Effector memory CD4-positive, alpha-beta T cell (primary cell): ENCODE measurements around the gene OPALIN.

Source experiments
- DNase-seq, 3 donors: peaks; one replicate each; pipeline ENCODE4 v3.0.0-alpha.2; 2020
- H3K27ac ChIP-seq: 2 replicates; pipeline ENCODE4 v1.7.0; 2013; ENCODE audit warnings: mild to moderate bottlenecking, low read length, moderate library complexity; ENCODE audit not compliant: insufficient read depth, poor library complexity, severe bottlenecking
- H3K27me3 ChIP-seq: replicated peaks from 2 replicates; pipeline ENCODE4 v1.7.0; 2013; ENCODE audit warnings: mild to moderate bottlenecking, low read length; ENCODE audit not compliant: insufficient read depth, control insufficient read depth, poor library complexity, severe bottlenecking
- H3K36me3 ChIP-seq: 2 replicates; pipeline ENCODE4 v1.7.0; 2013; ENCODE audit warnings: mild to moderate bottlenecking, low read length, moderate library complexity; ENCODE audit not compliant: control insufficient read depth, insufficient read depth
- H3K4me1 ChIP-seq: 2 replicates; pipeline ENCODE4 v1.7.0; 2013; ENCODE audit warnings: low read length, mild to moderate bottlenecking; ENCODE audit not compliant: control insufficient read depth, insufficient read depth, poor library complexity, severe bottlenecking
- H3K4me3 ChIP-seq: 2 replicates; pipeline ENCODE4 v1.7.0; 2013; ENCODE audit warnings: low read length, low read depth, mild to moderate bottlenecking; ENCODE audit not compliant: insufficient read depth, poor library complexity, severe bottlenecking
- H3K9me3 ChIP-seq: 2 replicates; pipeline ENCODE4 v1.7.0; 2013; ENCODE audit warnings: mild to moderate bottlenecking, low read length, moderate library complexity; ENCODE audit not compliant: control insufficient read depth

OPALIN gene

DNA sequence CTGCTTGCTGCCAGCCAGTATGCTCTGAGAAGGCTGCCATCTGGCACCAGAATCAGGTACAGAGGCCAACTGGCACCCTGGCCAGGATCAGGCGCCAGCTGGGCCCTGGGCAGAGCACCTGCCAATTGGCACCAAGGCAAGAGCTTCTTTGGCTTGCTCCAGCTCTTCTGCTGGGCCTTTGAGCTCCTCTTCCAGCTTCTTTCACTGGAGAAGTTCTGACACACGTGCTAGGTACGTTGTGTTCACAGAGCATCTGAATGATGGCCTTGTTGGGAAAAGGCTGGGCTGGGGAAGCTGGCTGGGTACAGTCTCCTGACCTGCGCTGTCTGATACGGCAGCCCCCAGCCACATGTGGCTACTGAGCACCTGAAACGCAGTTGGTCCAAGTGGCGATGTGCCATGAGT is 31.7 kb upstream of the OPALIN start:
- Histone ChIP-seq H3K4me1 (no peaks in the 10 kb centered on the region), H3K27me3 (no peaks in the 10 kb centered on the region), H3K4me3 (no peak overlapping the region), H3K27ac (no peak overlapping the region), H3K9me3 (no peaks in the 10 kb centered on the region), H3K36me3 (no peaks in the 10 kb centered on the region)
- no peak for DNase-seq

DNA sequence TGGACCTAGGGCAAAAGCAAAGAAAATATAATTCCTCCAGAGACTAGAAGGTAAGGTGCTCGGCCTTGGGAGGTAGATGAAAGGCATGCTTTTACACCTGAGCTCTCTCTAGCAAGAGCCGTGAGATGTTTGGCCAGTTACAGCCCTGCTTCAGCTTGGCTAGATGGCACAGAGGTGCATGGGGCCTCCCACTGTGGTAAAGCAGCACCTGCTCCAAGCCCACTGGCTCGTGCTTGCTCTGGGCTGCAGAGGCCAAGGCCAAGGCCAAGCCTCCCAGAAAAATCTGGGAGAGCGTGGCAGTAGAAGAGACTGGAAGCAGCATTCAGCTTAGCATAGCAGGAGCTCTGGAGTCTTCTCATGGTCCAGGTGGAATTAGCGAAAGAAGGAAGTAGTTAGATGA is 31.0 kb upstream of the OPALIN start:
- H3K4me3 ChIP-seq: no peak overlapping the region
- no peak for DNase-seq
- no peaks in the 10 kb centered on the region for H3K4me1 ChIP-seq
- no peaks in the 10 kb centered on the region for H3K36me3 ChIP-seq
- H3K9me3 ChIP-seq: no peaks in the 10 kb centered on the region
- no peaks in the 10 kb centered on the region for H3K27me3 ChIP-seq
- H3K27ac ChIP-seq: no peak overlapping the region

DNA sequence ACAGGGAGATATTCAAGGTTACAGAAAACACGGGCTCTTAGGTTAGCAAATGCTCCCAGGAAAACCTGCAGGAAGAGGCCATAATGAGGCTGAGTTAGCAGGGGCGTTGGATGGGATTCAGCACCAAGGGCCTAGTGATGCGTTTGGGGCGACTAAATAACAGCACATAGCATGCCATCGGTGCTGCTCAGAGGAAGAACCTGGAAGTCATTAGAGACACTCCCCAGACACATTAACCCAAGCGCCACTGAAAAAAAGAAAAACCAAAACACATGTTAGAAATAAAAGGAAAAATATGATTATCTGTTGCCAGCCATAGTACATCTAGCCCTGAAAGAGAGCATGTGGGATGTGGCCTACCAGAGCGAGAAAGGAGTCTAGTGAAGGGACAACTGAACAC is 28.8 kb upstream of the OPALIN start:
- no peak for DNase-seq
- Histone ChIP-seq H3K36me3 (no peaks in the 10 kb centered on the region), H3K4me1 (no peaks in the 10 kb centered on the region)

DNA sequence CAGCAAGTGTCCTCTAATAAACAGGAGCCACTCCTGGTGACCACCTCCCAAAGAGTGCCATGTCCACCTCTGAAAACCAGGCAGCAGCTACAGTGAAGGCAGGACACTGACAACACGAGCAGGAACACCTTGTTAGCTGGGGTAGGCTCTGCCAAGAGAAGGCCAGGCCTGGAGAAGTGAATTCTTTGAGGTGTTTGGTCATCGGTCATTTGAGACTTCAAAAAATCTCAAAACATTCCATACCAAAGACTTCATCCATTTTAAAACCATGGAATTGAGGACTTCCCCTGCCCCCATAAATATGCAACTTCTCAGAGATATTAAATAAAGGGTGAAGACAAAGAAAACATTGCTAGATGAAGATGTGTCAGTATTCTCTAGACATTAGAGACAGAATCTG is 28.4 kb upstream of the OPALIN start:
- no peak overlapping the region for H3K27ac ChIP-seq
- H3K36me3 ChIP-seq: no peaks in the 10 kb centered on the region
- H3K9me3 ChIP-seq: no peaks in the 10 kb centered on the region
- H3K4me1 ChIP-seq: no peaks in the 10 kb centered on the region
- H3K27me3 ChIP-seq: no peaks in the 10 kb centered on the region
- no peak overlapping the region for H3K4me3 ChIP-seq
- no peak for DNase-seq

More for the DNA sequence above, 28.8 kb upstream of the OPALIN start:
- no peaks in the 10 kb centered on the region for H3K27me3 ChIP-seq
- H3K4me3 ChIP-seq: no peak overlapping the region
- H3K27ac ChIP-seq: no peak overlapping the region
- no peaks in the 10 kb centered on the region for H3K9me3 ChIP-seq

DNA sequence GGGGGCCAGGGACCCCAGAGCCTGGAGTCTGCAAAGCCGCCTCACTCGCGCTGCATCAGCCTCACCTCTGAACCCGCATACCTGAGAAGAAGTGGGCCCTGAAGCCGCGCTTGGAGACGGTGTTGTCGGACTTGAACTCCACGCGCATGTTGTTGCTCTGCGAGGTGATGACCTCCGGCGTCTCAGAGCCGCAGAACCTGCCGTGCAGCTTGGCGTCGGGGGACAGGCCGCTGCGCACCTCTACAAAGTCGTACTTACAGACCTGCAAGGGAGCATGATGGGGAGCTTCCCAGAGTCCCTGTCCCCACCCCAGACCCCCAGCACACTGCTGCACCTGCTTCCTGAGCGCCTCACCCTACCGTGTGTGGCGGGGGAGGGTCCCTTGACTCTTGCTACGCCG is 25.7 kb upstream of the OPALIN start:
- H3K36me3 ChIP-seq: no peaks in the 10 kb centered on the region
- H3K9me3 ChIP-seq: no peaks in the 10 kb centered on the region
- no peaks in the 10 kb centered on the region for H3K27me3 ChIP-seq
- no peak for DNase-seq
- no peaks in the 10 kb centered on the region for H3K4me1 ChIP-seq
- H3K4me3 ChIP-seq: no peak overlapping the region
- no peak overlapping the region for H3K27ac ChIP-seq

DNA sequence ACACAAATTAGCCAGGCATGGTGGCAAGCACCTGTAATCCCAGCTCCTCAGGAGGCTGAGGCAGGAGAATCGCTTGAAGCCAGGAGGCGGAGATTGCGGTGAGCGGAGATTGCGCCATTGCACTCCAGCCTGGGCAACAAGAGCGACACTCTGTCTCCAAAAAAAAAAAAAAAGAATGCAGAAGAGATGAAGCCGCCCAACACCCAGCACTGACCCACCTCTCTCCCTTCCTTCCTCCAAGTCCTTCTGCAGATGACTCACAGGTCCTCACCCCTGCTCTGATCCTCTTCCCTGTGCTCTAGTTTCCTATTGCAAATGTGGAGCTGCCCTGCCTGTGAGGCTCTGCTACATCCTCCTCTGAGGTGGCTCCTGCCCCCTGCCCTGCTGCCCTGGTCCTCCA is 22.0 kb upstream of the OPALIN start:
- DNase-seq: no peak
- Histone ChIP-seq H3K27me3 (no peaks in the 10 kb centered on the region), H3K4me1 (no peaks in the 10 kb centered on the region), H3K9me3 (no peaks in the 10 kb centered on the region), H3K36me3 (no peaks in the 10 kb centered on the region), H3K27ac (no peak overlapping the region), H3K4me3 (no peak overlapping the region)

DNA sequence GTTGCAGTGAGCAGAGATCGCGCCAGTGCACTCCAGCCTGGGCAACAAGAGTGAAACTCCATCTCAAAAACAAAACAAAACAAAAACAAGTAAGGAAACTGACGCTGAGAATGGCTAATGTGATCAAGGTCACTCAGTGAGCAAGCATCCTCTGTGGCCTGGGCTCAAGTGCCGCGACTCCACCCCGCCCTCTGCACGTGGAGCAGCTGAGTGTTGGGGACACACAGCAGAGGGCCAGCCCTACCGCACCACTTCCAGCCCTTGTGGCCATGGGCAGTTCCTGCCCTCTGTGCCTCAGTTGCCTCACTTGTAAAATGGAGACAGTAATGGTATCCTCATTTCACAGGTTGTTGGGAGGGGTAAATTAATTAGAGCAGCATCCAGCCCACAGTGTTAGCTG is 21.0 kb upstream of the OPALIN start:
- no peak overlapping the region for H3K4me3 ChIP-seq
- no peaks in the 10 kb centered on the region for H3K4me1 ChIP-seq
- DNase-seq: no peak
- H3K9me3 ChIP-seq: no peaks in the 10 kb centered on the region
- no peaks in the 10 kb centered on the region for H3K27me3 ChIP-seq
- H3K27ac ChIP-seq: no peak overlapping the region
- H3K36me3 ChIP-seq: no peaks in the 10 kb centered on the region

DNA sequence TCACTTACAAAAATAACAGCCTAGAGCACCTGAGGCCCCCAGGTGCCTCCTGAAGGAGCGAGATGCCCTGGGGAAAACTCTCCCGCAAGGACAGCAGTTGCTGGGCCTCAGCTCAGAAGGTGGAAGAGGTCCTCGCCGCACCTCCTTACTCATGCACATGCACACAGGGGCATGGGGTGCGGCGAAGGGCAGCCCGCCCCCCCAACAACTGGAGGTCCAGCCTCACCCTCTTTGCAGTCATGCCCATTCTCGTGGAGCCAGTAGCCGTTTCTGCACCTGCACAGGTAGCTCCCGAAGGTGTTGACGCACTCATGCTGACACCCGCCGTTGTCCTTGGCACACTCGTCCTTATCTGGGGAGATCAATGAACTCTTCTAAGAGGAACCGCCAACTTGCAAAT is 19.9 kb upstream of the OPALIN start:
- H3K36me3 ChIP-seq: no peaks in the 10 kb centered on the region
- H3K9me3 ChIP-seq: no peaks in the 10 kb centered on the region
- no peak for DNase-seq
- H3K4me1 ChIP-seq: no peaks in the 10 kb centered on the region
- no peak overlapping the region for H3K4me3 ChIP-seq
- H3K27ac ChIP-seq: no peak overlapping the region
- H3K27me3 ChIP-seq: no peaks in the 10 kb centered on the region

DNA sequence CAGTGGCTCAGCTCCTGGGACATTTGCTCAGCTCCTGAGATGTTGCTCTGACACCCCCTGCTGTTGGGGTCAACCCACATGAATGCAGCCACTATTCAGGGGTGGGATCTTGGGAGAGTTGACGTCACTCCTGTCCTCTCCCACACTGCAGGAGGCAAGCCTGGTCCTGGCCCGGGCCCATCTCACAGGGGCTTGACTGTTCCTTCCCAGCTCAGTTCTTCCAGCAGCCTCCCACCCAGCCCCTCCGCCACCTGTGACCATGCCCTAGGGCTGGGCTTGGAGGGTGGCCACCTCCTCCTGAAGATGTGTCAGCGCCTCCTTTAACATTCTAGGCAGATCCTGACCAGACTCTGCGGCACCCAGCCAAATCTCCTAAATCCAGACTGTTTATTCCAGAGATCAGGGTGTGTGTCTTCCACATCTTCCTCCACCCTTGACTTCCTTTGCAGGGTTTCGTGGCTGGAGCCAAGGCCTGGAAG is 19.1 kb upstream of the OPALIN start:
- H3K9me3 ChIP-seq: no peaks in the 10 kb centered on the region
- H3K4me3 ChIP-seq: no peak overlapping the region
- no peaks in the 10 kb centered on the region for H3K27me3 ChIP-seq
- no peaks in the 10 kb centered on the region for H3K4me1 ChIP-seq
- no peak overlapping the region for H3K27ac ChIP-seq
- no peak for DNase-seq
- no peaks in the 10 kb centered on the region for H3K36me3 ChIP-seq

DNA sequence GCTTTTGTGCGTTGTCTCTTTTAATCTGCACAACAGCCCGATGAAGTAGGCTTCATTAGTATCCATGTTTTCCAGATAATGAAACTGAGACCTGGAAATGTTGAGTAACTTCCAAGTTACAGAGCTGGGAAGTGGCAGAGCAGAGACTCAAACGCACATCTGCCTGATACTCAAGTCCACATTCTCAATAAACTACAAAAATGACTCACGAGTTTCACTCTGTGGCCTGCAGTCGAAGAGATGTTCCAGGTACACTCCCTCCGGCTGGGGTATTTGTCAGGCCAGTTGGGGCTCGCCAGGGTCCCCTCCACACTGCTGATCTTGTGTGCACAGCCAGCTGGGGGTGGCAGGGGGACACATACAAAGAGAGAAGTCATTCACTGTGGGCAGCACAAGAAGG is 17.7 kb upstream of the OPALIN start:
- Histone ChIP-seq H3K27ac (no peak overlapping the region), H3K9me3 (no peaks in the 10 kb centered on the region), H3K27me3 (no peaks in the 10 kb centered on the region), H3K4me3 (no peak overlapping the region), H3K4me1 (no peaks in the 10 kb centered on the region), H3K36me3 (no peaks in the 10 kb centered on the region)
- no peak for DNase-seq
